ENCODE data around the gene CDH22.

Gene CDH22

GRCh38 chr20:46272389-46273047 lies 35.8 kb downstream of the CDH22 start:
- no peak overlapping the region for H3K4me3 ChIP-seq (ENCODE audit: low read depth, low read length)

GRCh38 chr20:46270977-46271744 lies 37.1 kb downstream of the CDH22 start:
- H3K4me3 ChIP-seq (ENCODE audit: low read depth, low read length): no peak overlapping the region

GRCh38 chr20:46269372-46269771 lies 38.9 kb downstream of the CDH22 start:
- H3K4me3 ChIP-seq (ENCODE audit: low read depth, low read length): no peak overlapping the region

GRCh38 chr20:46268662-46269061 lies 39.6 kb downstream of the CDH22 start:
- no peak overlapping the region for H3K4me3 ChIP-seq (ENCODE audit: low read depth, low read length)

GRCh38 chr20:46268131-46268614 lies 40.1 kb downstream of the CDH22 start:
- no peak overlapping the region for H3K4me3 ChIP-seq (ENCODE audit: low read depth, low read length)

GRCh38 chr20:46267108-46268105 lies 40.9 kb downstream of the CDH22 start:
- no peak overlapping the region for H3K4me3 ChIP-seq (ENCODE audit: low read depth, low read length)

GRCh38 chr20:46265539-46265938 lies 42.8 kb downstream of the CDH22 start:
- H3K4me3 ChIP-seq (ENCODE audit: low read depth, low read length): no peak overlapping the region

- H3K4me3 ChIP-seq (ENCODE audit: low read depth, low read length): no peak overlapping the region
Measured at GRCh38 chr20:46264391-46265266, 43.7 kb downstream of the CDH22 start.

- H3K4me3 ChIP-seq (ENCODE audit: low read depth, low read length): no peak overlapping the region
Measured at GRCh38 chr20:46261456-46262253, 46.6 kb downstream of the CDH22 start.

GRCh38 chr20:46260936-46261454 lies 47.3 kb downstream of the CDH22 start:
- H3K4me3 ChIP-seq (ENCODE audit: low read depth, low read length): no peak overlapping the region

GRCh38 chr20:46260480-46260879 lies 47.8 kb downstream of the CDH22 start:
- H3K4me3 ChIP-seq (ENCODE audit: low read depth, low read length): no peak overlapping the region

- no peak overlapping the region for H3K4me3 ChIP-seq (ENCODE audit: low read depth, low read length)
Measured at GRCh38 chr20:46259260-46259859, 48.9 kb downstream of the CDH22 start.

GRCh38 chr20:46257887-46258286 lies 50.4 kb downstream of the CDH22 start:
- H3K4me3 ChIP-seq (ENCODE audit: low read depth, low read length): no peak overlapping the region

GRCh38 chr20:46256293-46256692 lies 52.0 kb downstream of the CDH22 start:
- H3K4me3 ChIP-seq (ENCODE audit: low read depth, low read length): no peak overlapping the region

GRCh38 chr20:46255440-46256104 lies 52.7 kb downstream of the CDH22 start:
- no peak overlapping the region for H3K4me3 ChIP-seq (ENCODE audit: low read depth, low read length)

GRCh38 chr20:46253391-46253790 lies 54.9 kb downstream of the CDH22 start:
- no peak overlapping the region for H3K4me3 ChIP-seq (ENCODE audit: low read depth, low read length)

- no peak overlapping the region for H3K4me3 ChIP-seq (ENCODE audit: low read depth, low read length)
Measured at GRCh38 chr20:46252352-46253091, 55.8 kb downstream of the CDH22 start.

Data from iPS-11a (cell line).